ENCODE results near the gene SECTM1. TPM values are rescaled to one million over a fixed set of nuclear protein-coding genes. Genes with fewer than 3 reads are reported as not detected.
"Not testable (repeated sequence)": the region's sequence is repeated elsewhere in the genome, so short reads cannot be mapped to it uniquely, and the experiment has no call there.

Gene SECTM1
- total RNA-seq, 1 experiment from 2014 or later, result 41.0 TPM

DNA sequence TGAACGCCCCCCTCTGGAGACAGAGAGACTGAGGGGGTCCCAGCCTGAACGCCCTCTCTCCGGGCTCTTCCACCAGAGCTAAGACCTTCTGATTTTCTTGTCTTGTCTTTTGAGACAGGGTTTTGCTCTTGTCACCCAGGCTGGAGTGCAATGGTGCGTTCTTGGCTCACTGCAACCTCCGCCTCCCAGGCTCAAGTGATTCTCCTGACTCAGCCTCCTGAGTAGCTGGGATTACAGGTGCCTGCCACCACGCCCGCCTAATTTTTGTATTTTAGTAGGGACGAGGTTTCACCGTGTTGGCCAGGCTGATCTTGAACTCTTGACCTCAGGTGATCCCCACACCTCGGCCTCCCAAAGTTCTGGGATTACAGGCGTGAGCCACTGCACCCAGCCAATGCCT, 14.4 kb upstream of the SECTM1 start:
- not testable (repeated sequence) for DNase-seq (ENCODE audit: low read depth)

DNA sequence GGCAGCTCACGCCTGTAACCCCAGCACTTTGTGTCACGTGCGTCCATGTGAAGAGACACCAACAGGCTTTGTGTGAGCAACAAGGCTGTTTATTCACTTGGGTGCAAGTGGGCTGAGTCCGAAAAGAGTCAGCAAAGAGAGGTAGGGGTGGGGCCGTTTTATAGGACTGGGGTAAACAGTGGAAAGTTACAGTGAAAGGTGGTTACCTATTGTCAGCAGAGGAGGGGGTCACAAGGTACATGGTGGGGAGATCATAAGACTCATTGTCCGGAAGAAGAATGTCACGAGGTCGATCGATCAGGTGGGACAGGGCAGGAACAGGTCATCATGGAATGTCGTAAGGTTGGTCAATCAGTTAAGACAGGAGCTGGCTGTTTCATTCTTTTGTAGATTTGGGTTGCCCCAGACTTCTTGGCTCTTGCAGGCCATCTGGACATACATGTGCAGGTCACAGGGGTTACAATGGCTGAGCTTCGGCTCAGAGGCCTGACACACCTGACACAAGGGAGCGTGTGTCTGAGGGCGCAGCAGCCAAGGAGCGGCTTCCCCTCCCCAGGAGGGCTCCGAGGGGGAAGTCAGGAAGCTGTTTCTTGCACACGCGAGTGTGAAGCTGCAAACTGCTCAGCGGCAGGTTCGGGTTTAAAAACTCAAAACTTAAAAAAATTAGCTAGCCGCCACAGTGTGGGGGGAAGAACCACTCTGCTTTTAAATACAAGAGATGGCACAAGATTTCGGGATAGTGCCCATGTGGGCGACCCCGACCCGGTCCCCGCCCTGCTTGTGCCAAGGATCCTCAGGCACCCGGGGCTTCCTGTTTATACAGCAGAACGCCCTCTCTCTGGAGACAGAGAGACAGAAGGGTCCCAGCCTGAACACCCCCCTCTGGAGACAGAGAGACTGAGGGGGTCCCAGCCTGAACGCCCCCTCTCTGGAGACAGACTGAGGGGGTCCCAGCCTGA, 13.1 kb upstream of the SECTM1 start:
- no peak for DNase-seq (ENCODE audit: low read depth)

DNA sequence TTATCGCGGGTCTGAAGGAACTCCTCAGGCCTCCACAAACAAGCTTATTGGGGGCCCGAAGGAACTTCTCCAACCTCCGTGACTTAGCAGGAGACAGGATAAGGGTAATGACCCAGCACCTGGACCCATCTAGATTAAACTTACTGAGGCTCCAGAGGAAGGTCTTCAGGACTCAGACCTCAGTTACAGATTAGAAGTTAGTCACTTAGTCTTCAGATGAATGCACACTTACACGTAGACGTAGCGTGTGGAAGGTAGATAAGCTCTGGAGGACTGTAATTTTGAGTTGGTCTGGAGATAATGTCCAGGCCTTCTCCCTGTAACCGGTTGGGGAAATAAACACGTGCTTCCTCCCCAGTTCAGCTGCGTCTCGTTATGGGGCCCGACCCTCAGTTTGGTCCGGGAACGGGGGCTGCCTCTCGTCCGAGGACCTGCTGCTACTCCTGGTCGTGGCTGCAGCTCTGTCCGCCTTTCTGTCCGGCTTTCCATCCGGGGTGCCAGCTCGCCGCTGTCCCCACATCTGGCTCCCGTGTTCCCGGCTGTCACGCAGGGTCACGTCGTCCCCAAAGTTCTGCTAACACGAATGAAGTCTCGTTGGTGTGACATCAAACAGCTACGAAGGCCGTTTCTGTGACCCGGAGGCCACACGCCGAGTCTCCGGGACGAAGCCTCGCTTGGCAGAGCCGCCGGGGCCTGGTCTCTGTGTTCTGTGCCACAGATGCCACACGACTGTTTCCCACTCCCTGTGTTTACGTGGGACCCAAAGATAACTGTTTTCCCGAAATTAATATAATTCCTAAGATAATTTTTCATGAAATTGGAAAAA, 11.8 kb upstream of the SECTM1 start:
- no peak for DNase-seq (ENCODE audit: low read depth)

DNA sequence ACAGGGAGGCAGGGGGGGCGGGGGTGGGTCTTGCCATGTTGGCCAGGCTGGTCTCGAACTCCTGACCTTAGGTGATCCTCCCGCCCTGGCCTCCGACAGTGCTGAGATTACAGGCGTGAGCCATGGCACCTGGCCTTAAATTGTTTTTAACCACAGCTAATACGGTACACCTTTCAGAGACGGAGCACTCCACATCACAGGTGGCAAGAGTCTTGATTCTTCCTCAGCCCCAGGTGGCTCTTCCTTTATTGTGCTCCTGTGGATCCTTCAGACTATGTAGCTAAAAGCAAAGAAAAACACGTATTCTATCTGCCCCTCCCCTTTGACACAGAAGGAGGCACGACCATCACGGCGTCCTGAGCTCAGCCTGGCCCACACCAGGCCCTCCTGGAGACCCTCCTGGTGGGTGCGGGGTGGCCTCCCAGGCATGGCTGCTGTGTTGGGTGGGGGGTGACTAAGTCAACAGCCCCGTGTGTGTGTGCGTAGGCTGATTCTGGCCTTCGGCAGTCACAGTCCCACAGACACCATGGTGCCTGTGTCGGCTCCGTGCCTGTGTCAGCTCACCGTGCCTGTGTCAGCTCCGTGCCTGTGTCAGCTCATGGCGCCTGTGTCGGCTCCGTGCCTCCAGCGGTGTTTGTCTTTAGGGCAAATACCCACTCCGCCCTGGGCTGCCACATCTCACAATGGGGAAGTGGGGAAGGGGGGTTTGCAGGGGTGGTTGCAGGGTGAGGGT, 10.8 kb upstream of the SECTM1 start:
- no peak for DNase-seq (ENCODE audit: low read depth)

DNA sequence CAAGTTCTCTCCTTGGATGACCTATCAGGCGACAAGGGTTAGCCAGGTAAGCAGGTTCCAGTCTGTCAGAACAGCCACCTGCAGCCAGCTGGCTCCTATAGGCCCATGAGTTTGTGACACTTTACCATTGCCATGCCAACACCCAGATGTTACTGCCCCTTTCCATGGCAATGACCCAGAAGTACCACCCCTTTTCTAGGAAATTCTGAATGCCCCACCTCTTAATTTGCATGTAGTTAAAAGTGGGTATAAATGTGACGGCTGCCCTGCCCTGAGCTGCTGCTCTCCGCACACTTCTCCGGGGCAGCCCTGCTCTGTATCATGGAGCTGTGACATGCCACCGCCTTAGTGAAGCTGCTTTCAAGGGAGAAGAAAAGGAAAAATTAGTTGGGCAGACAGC, 10.0 kb upstream of the SECTM1 start:
- DNase-seq (ENCODE audit: low read depth), result no peak

DNA sequence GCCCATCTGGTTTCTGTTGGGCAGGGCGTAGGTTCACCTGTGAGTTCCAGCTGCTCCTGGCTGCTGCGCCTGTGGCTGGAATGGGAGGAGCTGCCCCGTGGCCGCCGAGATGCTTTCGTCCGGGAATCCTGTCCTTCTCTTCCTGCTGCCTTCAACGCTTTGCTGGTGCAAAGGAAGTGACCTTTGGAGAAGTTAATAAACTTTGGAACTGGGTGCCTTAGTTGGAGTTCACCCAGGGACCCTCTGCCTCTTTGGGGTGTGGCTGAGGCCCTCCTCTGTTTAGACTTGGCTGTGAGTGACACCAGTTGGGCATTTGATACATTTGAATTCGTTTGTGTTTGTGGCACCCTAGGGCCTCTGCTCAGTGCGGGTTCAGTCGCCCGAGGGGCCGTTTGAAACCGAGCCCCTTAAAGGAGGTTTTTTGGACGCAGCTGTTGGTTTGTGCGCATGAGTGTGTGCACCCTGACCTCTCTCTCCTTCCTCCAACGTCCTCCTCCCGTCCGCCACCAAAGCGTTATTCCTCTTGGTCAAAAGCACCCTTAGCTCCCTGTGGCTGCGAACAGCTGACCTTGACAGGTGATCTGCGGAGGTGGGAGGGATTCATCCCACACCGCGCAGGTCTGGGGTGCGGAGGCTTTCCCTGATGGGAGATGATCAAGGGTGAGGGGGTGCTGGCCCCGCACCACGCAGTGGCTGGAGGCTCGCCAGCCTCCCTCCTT, 9.0 kb upstream of the SECTM1 start:
- no peak for DNase-seq (ENCODE audit: low read depth)

DNA sequence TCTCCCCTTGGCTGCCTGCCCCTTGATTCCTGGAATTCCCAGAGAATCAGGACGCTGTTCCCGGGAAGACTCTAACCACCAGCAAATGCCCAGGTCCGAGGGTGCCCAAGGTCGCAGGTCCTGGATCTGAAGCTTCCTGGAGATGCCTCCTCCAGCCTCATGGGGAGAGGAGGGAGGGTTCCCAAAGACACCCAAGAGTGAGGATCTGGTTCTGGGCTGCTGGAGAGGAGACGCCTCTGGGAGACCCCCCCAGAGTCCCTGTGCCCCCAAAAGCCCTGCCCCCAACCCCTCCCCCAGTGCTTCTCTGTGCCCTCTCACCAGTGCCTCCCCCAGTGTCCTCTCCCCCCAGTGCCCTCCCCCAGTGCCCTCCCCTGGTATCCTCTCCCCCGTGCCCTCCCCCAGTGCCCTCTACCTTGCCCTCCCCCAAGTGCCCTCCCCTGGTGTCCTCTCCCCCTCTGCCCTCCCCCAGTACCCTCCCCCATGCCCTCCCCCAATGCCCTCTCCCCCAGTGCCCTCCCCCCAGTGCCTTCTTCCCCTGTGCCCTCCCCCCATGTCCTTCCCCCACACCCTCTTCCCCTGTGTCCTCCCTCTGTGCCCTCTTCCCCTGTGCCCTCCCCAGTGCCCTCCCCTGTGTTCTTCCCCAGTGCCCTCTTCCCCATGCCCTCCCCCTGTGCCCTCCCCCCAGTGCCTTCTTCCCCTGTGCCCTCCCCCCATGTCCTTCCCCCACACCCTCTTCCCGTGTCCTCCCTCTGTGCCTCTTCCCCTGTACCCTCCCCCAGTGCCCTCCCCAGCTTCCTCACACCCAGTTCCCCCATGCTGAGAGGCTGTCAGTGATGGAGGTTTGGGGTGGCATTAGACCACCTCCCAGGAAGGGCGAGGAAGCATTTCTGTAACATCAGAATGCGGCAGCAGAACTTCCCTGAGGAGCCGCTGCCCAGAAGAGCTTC, 6.3 kb upstream of the SECTM1 start:
- peak; percentile 52 for DNase-seq (ENCODE audit: low read depth)

DNA sequence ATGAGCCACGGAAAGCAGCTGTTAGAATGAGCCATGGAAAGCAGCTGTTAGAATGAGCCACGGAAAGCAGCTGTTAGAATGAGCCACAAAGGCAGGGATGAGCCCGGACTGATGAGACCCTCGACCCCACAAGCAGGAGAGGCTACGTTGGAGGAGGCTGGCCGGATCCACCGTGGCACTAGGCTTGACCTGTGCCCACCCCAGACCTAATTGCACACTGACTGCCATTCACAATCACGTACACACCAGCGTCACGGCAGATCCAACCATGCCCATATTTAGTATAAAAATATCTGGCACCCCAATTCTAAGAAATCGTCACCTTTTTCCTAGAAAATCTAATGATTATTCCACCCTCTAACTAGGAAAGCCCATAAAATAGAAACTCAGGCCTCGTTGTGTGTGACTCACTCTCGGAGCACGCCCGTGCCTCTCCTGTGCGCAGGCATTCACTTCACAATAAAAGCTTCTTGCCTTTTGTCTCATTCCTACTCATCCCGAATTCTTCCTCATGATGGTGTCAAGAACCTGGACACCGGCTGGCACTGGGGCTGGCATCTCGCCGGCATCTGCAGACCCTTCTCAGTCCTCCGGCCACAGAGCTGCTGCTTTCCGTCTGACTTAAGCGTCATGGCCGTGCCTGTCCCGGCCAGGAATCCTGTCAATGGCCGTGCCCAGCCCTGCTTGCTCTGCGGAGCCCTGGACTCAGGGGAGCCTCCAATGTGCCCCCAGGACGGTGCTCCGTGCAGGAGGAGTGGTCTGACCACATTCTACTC, 5.5 kb upstream of the SECTM1 start:
- peak; percentile 88 for DNase-seq (ENCODE audit: low read depth)

DNA sequence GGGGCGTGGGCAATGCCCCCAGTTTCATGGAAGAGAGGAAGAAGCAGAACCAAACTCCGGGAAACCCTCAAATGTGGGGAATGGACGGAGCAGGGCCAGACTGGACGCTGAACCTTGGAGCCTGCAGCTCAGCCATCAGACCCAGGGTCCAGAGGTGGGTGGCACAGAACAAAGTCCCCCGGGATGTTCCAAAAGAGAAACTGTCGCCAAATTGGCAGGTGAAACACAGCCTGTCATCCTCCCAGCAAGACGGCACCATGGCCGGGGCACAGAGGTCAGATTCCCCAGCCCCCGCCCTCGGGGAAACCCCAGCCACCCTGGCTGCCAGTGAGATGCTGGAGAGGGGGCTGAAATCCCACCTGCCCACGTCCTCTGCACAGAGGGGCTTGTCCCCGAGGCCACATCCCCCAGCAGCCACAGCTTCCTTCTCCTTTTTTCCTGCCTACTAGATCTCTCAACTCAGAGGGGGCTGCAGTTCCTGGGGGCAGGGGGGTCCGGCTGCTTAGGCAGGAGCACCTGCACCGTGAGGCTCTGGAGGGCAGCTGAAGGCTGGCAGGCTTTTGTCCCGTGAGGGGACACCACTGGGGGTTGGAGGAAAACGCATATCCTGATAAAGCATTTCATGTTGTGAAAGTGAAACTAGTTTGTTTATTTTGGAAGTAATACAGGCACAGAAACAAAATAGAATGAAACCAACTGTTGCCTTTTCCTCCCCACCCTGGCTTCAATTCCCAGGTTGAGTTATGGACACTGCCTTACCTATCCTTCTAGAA, 1.2 kb upstream of the SECTM1 start:
- DNase-seq (ENCODE audit: low read depth), result peak; percentile 44

DNA sequence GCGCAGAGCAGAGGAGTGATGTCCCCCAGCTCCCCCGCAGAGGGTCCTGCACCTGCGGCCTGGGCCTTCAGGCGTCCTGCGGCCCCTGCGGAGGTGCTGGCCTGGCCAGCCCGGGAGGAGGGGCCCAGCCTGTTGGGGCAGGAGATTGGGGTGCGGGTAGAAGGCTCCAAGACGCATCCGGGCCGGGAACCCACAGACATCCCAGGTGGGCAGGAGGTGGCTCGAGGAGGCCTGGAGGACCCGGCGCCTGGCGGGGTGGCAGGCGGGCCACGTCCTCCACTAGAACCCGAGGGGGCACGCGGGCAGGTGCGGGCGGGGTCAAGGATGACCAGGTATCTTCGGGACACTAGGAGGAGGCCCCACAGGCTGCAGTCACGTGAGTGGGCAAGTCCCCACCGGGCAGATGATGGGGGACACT, 647 bp upstream of the SECTM1 start:
- no peak for DNase-seq (ENCODE audit: low read depth)

DNA sequence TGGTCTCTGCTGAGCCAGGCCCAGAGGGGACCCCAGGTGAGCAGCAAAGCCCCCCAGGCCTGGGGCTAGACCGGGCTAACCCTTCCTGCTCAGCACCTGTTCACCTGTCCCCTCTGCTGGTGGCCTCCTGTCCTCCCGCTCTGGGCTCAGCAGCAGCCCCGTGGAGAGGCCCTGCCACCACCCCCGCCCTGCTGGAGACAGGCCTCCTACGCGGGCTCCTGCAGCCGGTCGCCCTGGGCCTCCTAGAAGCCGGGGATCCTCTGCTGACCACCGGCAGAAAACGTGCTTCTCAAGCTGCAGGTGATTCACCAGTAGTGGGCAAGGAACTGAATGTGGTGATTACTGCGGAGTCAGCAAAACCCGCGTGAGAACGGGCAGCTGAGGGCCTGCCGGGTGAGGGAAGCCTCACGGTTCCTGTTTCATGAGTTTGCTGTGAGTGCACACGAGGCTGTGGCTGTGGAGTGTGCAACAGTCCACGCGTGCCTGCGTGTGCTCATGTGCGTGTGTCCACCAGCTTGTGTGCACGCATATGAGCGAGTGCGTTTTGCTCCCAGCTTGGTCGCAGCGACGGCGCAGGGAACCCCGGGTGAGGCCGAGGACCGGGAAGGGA, 792 bp downstream of the SECTM1 start:
- peak; percentile 80 for DNase-seq (ENCODE audit: low read depth)

DNA sequence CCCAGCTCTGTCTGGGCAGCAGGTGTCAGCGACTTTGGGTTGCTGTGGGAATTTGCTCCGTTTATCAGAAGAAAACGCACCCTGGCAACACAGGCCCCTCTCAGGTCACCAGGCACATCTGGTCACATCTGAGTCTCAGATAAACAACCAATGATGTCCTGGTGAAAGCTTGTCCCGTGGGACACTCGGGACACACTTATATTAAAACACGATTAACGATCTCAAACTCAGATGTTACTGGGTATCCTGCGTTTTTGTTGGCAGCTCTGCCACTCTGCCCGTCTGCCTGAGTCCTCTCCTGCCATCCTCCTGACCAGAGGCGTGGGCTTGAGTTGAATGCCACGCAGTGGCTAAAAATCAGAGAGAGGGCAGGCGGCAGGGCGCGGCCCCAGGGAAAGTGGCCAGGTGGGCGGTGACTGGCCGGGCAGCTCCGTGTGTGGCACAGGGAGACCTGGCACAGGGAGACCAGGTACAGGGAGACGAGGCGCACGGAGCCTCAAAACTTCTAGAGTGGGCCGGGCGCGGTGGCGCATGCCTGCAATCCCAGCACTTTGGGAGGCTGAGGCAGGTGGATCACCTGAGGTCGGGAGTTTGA, 2.1 kb downstream of the SECTM1 start:
- DNase-seq (ENCODE audit: low read depth), result no peak

DNA sequence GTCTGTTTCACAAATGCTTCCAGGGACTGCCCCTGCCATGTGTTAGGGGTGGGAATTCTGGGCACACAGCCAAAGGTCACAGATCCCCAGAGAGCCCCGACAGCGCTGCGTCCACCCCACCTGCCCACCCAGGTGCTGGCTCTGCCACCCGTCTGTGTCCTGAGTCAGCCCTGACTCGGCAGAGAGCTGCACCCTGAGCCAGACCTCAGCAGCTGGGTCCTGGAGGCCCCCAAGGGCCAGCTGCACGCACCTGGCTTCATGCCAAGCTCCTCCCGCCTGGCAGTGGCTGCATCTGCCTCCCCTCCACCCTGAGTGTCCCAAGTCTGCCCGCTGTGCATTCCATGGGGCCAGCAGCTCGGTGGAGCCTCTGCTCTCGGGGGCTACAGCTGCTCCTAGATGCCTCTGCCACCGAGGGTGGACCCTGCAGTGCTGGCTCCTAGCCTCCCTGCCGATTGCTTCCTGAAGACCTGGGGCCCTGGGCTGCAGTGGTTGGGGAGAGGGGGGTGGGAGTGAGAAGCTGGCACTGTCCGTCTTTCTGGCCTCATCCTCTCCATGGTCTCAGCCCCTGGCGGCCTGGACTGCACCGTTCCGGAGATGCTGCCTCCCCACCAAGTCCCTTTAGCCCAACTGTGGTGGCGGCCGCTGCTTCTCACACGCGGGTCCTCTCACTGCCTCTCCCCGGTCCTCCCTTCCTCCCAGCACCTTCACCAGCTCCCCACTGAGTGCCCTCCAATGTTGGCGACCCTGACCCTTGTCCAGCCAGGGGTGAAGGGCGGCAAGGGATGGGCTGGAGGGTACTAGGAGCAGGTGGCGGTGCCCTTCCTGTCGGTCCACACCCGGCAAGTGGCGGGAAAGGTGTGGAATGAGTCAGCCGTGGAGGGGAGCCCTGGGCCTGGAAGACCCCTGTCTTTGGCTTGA, 3.0 kb downstream of the SECTM1 start:
- peak; percentile 59 for DNase-seq (ENCODE audit: low read depth)

DNA sequence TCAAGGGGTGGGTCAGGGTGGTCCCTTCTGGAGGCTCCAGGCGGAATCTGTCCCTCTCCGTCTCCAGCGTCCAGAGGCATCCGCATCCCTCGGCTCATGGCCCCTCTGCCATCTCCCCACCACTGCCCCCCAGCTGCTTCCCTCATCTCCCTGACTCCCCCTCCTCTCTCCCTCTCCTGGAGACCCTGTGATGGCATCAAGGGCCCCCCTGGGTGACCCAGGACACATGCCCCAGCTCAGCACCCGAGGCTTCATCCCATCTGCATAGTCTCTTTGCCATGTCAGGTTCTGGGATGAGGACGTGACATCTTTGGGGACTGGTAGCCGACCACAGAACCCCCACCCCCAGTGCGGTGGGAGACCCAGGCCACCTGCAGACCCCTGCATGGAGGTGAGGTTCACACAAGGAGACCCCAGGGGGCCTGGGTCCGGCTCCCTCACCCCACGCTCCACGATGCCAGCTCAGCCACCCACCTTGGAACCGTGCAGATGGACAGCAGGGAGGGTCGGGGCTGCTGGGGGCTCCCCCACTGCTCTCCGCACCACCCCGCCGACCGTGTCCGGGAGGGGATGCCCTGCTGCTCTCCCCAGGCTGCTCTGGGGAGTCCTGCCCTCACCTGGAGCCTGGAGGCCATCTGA, 3.8 kb downstream of the SECTM1 start:
- DNase-seq (ENCODE audit: low read depth), result no peak

DNA sequence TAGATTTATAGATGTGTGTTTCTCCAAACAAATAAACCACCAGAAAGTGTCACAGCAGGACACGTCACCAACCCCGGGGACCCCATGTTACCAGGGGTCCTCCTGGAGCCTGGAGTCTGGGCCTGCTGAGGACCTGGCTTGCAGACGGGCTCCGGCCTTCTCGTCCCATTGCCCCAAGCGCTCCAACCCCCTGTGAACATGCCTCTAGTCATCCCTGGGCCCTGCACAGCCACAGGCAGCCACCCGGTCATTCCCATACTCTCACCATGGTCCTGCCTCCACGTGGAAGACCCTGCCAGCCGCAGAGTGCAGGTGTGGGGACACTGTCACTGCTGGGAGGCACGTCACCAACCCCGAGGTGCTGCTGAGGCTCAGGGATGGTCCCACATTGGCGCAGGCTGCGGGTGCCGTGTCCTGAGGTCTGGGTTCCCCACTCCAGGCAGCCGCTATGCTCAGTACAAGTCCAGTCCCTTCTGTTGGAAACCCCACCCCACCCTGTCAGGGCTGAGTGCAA, 4.5 kb downstream of the SECTM1 start:
- DNase-seq (ENCODE audit: low read depth), result no peak

All from M059J (cell line).